Measurements from ENCODE around the gene CHFR.

- TF ChIP-seq CTCF (IDR thresholded peaks at IDR 0.05; ENCODE audit: borderline replicate concordance, extremely low read depth, low read length, poor library complexity, severe bottlenecking), result no peak
- no peak for TF ChIP-seq EZH2 (IDR thresholded peaks at IDR 0.05; ENCODE audit: borderline replicate concordance, low read depth, low read length, severe bottlenecking)
Measured at GRCh38 chr12:132886529-132887477, 602 bp downstream of the CHFR start.

Data from DND-41 (cell line).